Activated CD4-positive, alpha-beta T cell treated with anti-CD3 and anti-CD28 coated beads, Interleukin-2, amount 50 U/mL, for 48 hours (primary cell): ENCODE measurements around the gene GARNL3.
A peak's percentile ranks its signal among the peaks of the same experiment; 100 is the strongest.

Experiments used
- DNase-seq, 2 experiments: peaks; one replicate each; pipeline ENCODE4 v3.0.0-alpha.2; 2020

Gene GARNL3

GRCh38 chr9:127278372-127278771, 13.8 kb downstream of the GARNL3 start:
- no peak for DNase-seq

- DNase-seq, result no peak
These were observed 15.2 kb downstream of the GARNL3 start for GRCh38 chr9:127279717-127280285.

- no peak for DNase-seq
These were observed 16.5 kb downstream of the GARNL3 start for GRCh38 chr9:127280880-127281660.

- DNase-seq, result no peak
These were observed 17.3 kb downstream of the GARNL3 start for GRCh38 chr9:127281891-127282290.

- DNase-seq, result no peak
These were observed 18.0 kb downstream of the GARNL3 start for GRCh38 chr9:127282611-127283010.

- no peak for DNase-seq
These were observed 18.6 kb downstream of the GARNL3 start for GRCh38 chr9:127283135-127283534.

GRCh38 chr9:127283917-127284497, 19.4 kb downstream of the GARNL3 start:
- DNase-seq, result peak; percentile 5 to 19

- DNase-seq, result no peak
These were observed 21.4 kb downstream of the GARNL3 start for GRCh38 chr9:127285965-127286364.

GRCh38 chr9:127290561-127291065, 26.0 kb downstream of the GARNL3 start:
- no peak for DNase-seq

- no peak for DNase-seq
These were observed 26.7 kb downstream of the GARNL3 start for GRCh38 chr9:127291246-127291778.

GRCh38 chr9:127292415-127292814, 27.8 kb downstream of the GARNL3 start:
- no peak for DNase-seq

GRCh38 chr9:127293328-127293727, 28.8 kb downstream of the GARNL3 start:
- DNase-seq, result no peak

GRCh38 chr9:127293767-127294166, 29.2 kb downstream of the GARNL3 start:
- no peak for DNase-seq

- no peak for DNase-seq
These were observed 30.4 kb downstream of the GARNL3 start for GRCh38 chr9:127295005-127295404.

GRCh38 chr9:127300886-127301447, 36.4 kb downstream of the GARNL3 start:
- DNase-seq, result no peak

GRCh38 chr9:127303830-127304229, 39.3 kb downstream of the GARNL3 start:
- no peak for DNase-seq

GRCh38 chr9:127305206-127305837, 40.7 kb downstream of the GARNL3 start:
- no peak for DNase-seq

GRCh38 chr9:127305838-127306226, 41.3 kb downstream of the GARNL3 start:
- DNase-seq, result no peak

- DNase-seq, result no peak
These were observed 43.2 kb downstream of the GARNL3 start for GRCh38 chr9:127307802-127308201.

- DNase-seq, result no peak
These were observed 44.3 kb downstream of the GARNL3 start for GRCh38 chr9:127308652-127309434.

GRCh38 chr9:127309715-127310114, 45.1 kb downstream of the GARNL3 start:
- no peak for DNase-seq

GRCh38 chr9:127311239-127311741, 46.7 kb downstream of the GARNL3 start:
- DNase-seq, result peak; percentile 26 to 48
